WTC11 (cell line): ENCODE results near the gene ISL1.

Experiments
- AFF4 ChIP-seq: sonication (generic); formaldehyde crosslinking; IDR thresholded peaks from 2 replicates; pipeline ENCODE4 v1.8.1; 2023; ENCODE audit warnings: mild to moderate bottlenecking, missing genetic modification reagents, borderline replicate concordance
- ARID4B ChIP-seq: sonication (generic); formaldehyde crosslinking; IDR thresholded peaks from 2 replicates; pipeline ENCODE4 v1.8.0; 2023; ENCODE audit warnings: missing genetic modification reagents, mild to moderate bottlenecking, borderline replicate concordance
- ATF1 ChIP-seq: sonication (generic); formaldehyde crosslinking; IDR thresholded peaks from 2 replicates; pipeline ENCODE4 v1.8.1; 2023; ENCODE audit warnings: mild to moderate bottlenecking, moderate library complexity, missing genetic modification reagents
- CREB1 ChIP-seq: sonication (generic); formaldehyde crosslinking; IDR thresholded peaks from 2 replicates; pipeline ENCODE4 v1.8.0; 2023; ENCODE audit warnings: mild to moderate bottlenecking, missing genetic modification reagents
- CREM ChIP-seq: sonication (generic); formaldehyde crosslinking; IDR thresholded peaks from 2 replicates; pipeline ENCODE4 v1.8.1; 2022; ENCODE audit warnings: mild to moderate bottlenecking, missing genetic modification reagents, moderate library complexity
- CTCF ChIP-seq: fragments of 200-600 bp; IDR thresholded peaks from 2 replicates; pipeline ENCODE4 v1.8.0; 2022; ENCODE audit warnings: antibody characterized with exemption
- FOXJ3 ChIP-seq: sonication (generic); formaldehyde crosslinking; IDR thresholded peaks from 2 replicates; pipeline ENCODE4 v1.9.0; 2021; ENCODE audit warnings: missing genetic modification reagents, mild to moderate bottlenecking, borderline replicate concordance
- GABPB1 ChIP-seq: sonication (generic); formaldehyde crosslinking; IDR thresholded peaks from 2 replicates; pipeline ENCODE4 v1.8.1; 2023; ENCODE audit warnings: mild to moderate bottlenecking, missing genetic modification reagents
- MAX ChIP-seq: sonication (generic); formaldehyde crosslinking; IDR thresholded peaks from 2 replicates; pipeline ENCODE4 v1.8.0; 2022; ENCODE audit warnings: mild to moderate bottlenecking, missing genetic modification reagents
- MLX ChIP-seq: sonication (generic); formaldehyde crosslinking; IDR thresholded peaks from 2 replicates; pipeline ENCODE4 v1.8.1; 2023; ENCODE audit warnings: mild to moderate bottlenecking, missing genetic modification reagents, moderate library complexity
- PRRX2 ChIP-seq: fragments of 250-450 bp; sonication (Bioruptor Pico); IDR thresholded peaks from 2 replicates; pipeline ENCODE4 v1.8.0; 2021; ENCODE audit warnings: mild to moderate bottlenecking
- SMAD4 ChIP-seq: sonication (generic); formaldehyde crosslinking; IDR thresholded peaks from 2 replicates; pipeline ENCODE4 v1.8.0; 2022; ENCODE audit warnings: mild to moderate bottlenecking, missing genetic modification reagents
- USF1 ChIP-seq: sonication (generic); formaldehyde crosslinking; IDR thresholded peaks from 2 replicates; pipeline ENCODE4 v1.8.0; 2022; ENCODE audit warnings: mild to moderate bottlenecking, missing genetic modification reagents
- ZBTB43 ChIP-seq: sonication (generic); formaldehyde crosslinking; IDR thresholded peaks from 2 replicates; pipeline ENCODE4 v1.8.1; 2023; ENCODE audit warnings: mild to moderate bottlenecking, missing genetic modification reagents

GRCh38 chr5:51416149-51416548, 32.9 kb downstream of the ISL1 start:
- TF ChIP-seq CTCF (no peak), MAX (CRISPR knock-in tag) (no peak), CREB1 (CRISPR knock-in tag) (no peak), MLX (CRISPR knock-in tag) (no peak), ATF1 (CRISPR knock-in tag) (no peak), SMAD4 (no peak), FOXJ3 (CRISPR knock-in tag) (no peak), ZBTB43 (CRISPR knock-in tag) (no peak), PRRX2 (no peak), GABPB1 (CRISPR knock-in tag) (no peak), USF1 (no peak), ARID4B (CRISPR knock-in tag) (no peak), AFF4 (CRISPR knock-in tag) (no peak), CREM (CRISPR knock-in tag) (no peak)
